A673 (cell line): Measurements from ENCODE around the gene DCP1A. TPM values are rescaled to one million over a fixed set of nuclear protein-coding genes. Genes with fewer than 3 reads are reported as not detected.

Source experiments
- BruUV-seq: library from RNA; stranded (reverse); fragments of 400-500 nt; replicated peaks from 2 replicates; lab custom pipeline; 2021; lab: Mats Ljungman, UMichigan
- CTCF ChIA-PET: fragments of 300-600 bp; sonication (Branson Sonifier 250); formaldehyde crosslinking; loops from one replicate; lab custom pipeline; 2022; ENCODE audit warnings: antibody characterized with exemption; lab: Charles Lee
- POLR2A ChIA-PET: fragments of 300-600 bp; sonication (Branson Sonifier 250); formaldehyde crosslinking; loops from one replicate; lab custom pipeline; 2022; ENCODE audit warnings: antibody characterized with exemption; ENCODE audit not compliant: low non-redundant PET; lab: Charles Lee
- DNase-seq: peaks from one replicate; pipeline ENCODE4 v3.0.0-alpha.2; 2015; ENCODE audit warnings: low spot score
- H3K27ac ChIP-seq: fragments of 200-600 bp; sonication (generic); 2 replicates; pipeline ENCODE4 v1.5.1; 2016; ENCODE audit warnings: mixed run types, low read depth, mild to moderate bottlenecking, mixed read lengths, antibody characterized with exemption, low read length; ENCODE audit not compliant: poor library complexity, severe bottlenecking
- H3K27me3 ChIP-seq: fragments of 200-600 bp; sonication (generic); replicated peaks from 2 replicates; pipeline ENCODE4 v1.6.1; 2017; ENCODE audit warnings: mixed run types, low read depth, mild to moderate bottlenecking, mixed read lengths, antibody characterized with exemption, low read length; ENCODE audit not compliant: insufficient read depth, poor library complexity
- H3K36me3 ChIP-seq: fragments of 200-600 bp; sonication (generic); 2 replicates; pipeline ENCODE4 v1.6.1; 2016; ENCODE audit warnings: mixed run types, mild to moderate bottlenecking, mixed read lengths, antibody characterized with exemption, low read length; ENCODE audit not compliant: insufficient read depth, poor library complexity, severe bottlenecking
- H3K4me1 ChIP-seq: fragments of 200-600 bp; sonication (generic); 2 replicates; pipeline ENCODE4 v1.6.1; 2017; ENCODE audit warnings: mixed run types, mild to moderate bottlenecking, mixed read lengths, antibody characterized with exemption, low read length; ENCODE audit not compliant: insufficient read depth, poor library complexity, severe bottlenecking
- H3K4me3 ChIP-seq: fragments of 200-600 bp; sonication (generic); 2 replicates; pipeline ENCODE4 v1.5.1; 2016; ENCODE audit warnings: low read depth, mixed run types, mild to moderate bottlenecking, mixed read lengths, low read length; ENCODE audit not compliant: poor library complexity, severe bottlenecking
- H3K9me3 ChIP-seq: fragments of 200-600 bp; sonication (generic); 2 replicates; pipeline ENCODE4 v1.6.1; 2016; ENCODE audit warnings: mixed run types, low read depth, mild to moderate bottlenecking, mixed read lengths, antibody characterized with exemption, low read length; ENCODE audit not compliant: poor library complexity, severe bottlenecking
- CTCF ChIP-seq: fragments of 300-800, 200-600 bp; sonication (generic); conservative IDR thresholded peaks from 2 replicates; pipeline ENCODE4 v1.5.1; 2017; ENCODE audit warnings: low read depth, mild to moderate bottlenecking, antibody characterized with exemption, low read length, moderate library complexity, mixed read lengths
- EZH2 ChIP-seq: fragments of 200-600 bp; sonication (generic); IDR thresholded peaks from 2 replicates; pipeline ENCODE4 v1.6.1; 2017; ENCODE audit warnings: borderline replicate concordance, low read depth, mild to moderate bottlenecking, mixed read lengths, antibody characterized with exemption, low read length; ENCODE audit not compliant: poor library complexity, severe bottlenecking
- intact Hi-C: fragments of 100-400 bp; cut with micrococcal nuclease; formaldehyde crosslinking; loops from one replicate; pipeline ENCODE4 v1.10.0; 2022; ENCODE audit not compliant: unreplicated experiment
- total RNA-seq: library from RNA; stranded (reverse); gene quantifications from 2 replicates; pipeline ENCODE4 v1.2.3, GENCODE V29; 2021

DCP1A gene
- total RNA-seq, 1 experiment from 2014 or later: 13.1 TPM

GRCh38 chr3:53293867-53294266 is 53.5 kb downstream of the DCP1A start:
- no TSS peak for BruUV-seq
- intact Hi-C loops: no loop called here
- POLR2A ChIA-PET: no interaction called here

GRCh38 chr3:53288214-53288613 is 59.1 kb downstream of the DCP1A start:
- CTCF ChIA-PET: no interaction called here
- Histone ChIP-seq H3K9me3 (no peaks in the 10 kb centered on the region), H3K4me1 (no peaks in the 10 kb centered on the region), H3K27ac (no peak overlapping the region), H3K4me3 (no peak overlapping the region), H3K36me3 (peaks cover 6% of the 10 kb centered on the region), H3K27me3 (no peaks in the 10 kb centered on the region)
- BruUV-seq: no TSS peak
- POLR2A ChIA-PET: no interaction called here
- intact Hi-C loops: no loop called here
- TF ChIP-seq EZH2 (no peak), CTCF (no peak)
- DNase-seq: no peak

More at GRCh38 chr3:53293867-53294266, 53.5 kb downstream of the DCP1A start:
- CTCF ChIA-PET: no interaction called here
- Histone ChIP-seq H3K36me3 (peaks cover 5% of the 10 kb centered on the region), H3K4me3 (no peak overlapping the region), H3K27me3 (no peaks in the 10 kb centered on the region), H3K9me3 (no peaks in the 10 kb centered on the region), H3K4me1 (no peaks in the 10 kb centered on the region), H3K27ac (no peak overlapping the region)
- DNase-seq: no peak
- no peak for TF ChIP-seq CTCF
- TF ChIP-seq EZH2: no peak

- intact Hi-C loops: no loop called here
These were observed 60.2 kb downstream of the DCP1A start for GRCh38 chr3:53287131-53287629.

More at GRCh38 chr3:53287131-53287629, 60.2 kb downstream of the DCP1A start:
- no peaks in the 10 kb centered on the region for H3K27me3 ChIP-seq
- no peaks in the 10 kb centered on the region for H3K4me1 ChIP-seq
- ChIA-PET POLR2A (no interaction called here), CTCF (no interaction called here)
- H3K9me3 ChIP-seq: no peaks in the 10 kb centered on the region
- no peak overlapping the region for H3K4me3 ChIP-seq
- no TSS peak for BruUV-seq
- H3K27ac ChIP-seq: no peak overlapping the region
- no peak for DNase-seq
- TF ChIP-seq EZH2 (no peak), CTCF (no peak)
- peaks cover 6% of the 10 kb centered on the region for H3K36me3 ChIP-seq
